NCI-H2029 treated with DMSO at 0.1 percent for 48 hours (cell line): ENCODE results near the gene MED27.

Experiments
- DNase-seq: peaks from one replicate; lab custom pipeline; 2025; lab: John Stamatoyannopoulos, UW

Gene MED27, protein sequence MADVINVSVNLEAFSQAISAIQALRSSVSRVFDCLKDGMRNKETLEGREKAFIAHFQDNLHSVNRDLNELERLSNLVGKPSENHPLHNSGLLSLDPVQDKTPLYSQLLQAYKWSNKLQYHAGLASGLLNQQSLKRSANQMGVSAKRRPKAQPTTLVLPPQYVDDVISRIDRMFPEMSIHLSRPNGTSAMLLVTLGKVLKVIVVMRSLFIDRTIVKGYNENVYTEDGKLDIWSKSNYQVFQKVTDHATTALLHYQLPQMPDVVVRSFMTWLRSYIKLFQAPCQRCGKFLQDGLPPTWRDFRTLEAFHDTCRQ

DNA sequence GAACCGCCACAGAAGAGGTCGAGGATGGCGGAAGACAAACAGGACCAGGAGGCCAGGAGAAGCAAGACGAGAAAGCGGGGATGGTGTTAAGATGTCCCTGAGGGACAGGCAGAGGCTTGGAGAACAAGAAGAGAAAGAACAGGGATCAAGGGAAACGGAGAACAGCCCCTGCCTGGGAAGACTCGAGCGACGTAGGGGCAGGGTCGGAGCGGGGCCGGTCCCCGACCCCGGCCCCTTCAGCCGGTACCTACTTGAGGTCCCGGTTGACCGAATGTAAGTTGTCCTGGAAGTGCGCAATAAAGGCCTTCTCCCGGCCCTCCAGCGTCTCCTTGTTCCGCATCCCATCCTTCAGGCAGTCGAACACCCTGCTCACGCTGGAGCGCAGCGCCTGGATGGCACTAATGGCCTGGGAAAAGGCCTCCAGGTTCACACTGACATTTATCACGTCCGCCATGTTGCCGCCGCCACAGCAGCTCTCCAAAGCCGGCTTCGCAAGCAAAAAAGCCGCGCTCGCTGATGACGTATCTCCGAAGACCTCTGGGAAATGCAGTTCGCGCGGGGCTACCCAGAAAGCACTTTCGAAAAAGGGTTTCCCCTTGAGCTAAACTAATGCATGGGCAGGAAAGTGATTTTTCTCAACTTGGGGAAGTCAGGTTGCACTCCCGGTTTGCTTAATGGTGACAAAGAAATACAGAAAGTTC is at the start of gene MED27:
Gene MED27, minus strand, starts transcription at position 477 of the 701 bp plus-strand sequence. Its CDS starts 23 bp downstream, at position 454.
- DNase-seq = peak; percentile 85

DNA sequence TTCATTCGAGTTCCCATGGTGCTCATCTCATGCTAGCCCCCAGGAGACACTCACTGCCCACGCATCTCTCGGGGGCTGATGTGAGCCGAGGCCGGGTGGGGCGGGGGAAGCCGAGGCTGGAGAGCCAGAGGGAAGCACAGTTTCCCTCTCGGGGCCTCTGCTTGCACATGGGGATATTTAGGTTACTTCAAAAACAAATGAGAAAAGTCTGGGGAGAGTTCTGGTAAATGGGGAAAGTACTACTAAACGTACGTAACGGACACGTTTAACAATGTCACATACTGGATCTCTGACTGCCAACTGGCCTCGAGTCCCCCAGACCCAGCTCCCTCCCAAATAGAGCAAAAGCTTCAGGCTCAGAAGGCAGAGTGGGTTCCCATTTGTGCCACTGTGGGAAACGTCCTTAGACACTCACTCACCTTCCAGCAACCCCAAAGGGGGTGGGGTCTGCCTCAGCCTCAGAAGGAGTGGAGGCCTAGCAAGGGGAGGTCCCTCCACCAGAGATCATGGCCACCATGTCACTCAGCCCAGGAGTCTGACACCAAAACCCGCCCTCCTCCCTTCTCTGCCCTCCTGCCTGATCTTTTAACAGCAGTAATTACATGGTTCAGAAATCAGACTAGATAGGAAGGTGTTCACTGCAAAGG is 48.3 kb upstream of the MED27 start:
- no peak for DNase-seq

DNA sequence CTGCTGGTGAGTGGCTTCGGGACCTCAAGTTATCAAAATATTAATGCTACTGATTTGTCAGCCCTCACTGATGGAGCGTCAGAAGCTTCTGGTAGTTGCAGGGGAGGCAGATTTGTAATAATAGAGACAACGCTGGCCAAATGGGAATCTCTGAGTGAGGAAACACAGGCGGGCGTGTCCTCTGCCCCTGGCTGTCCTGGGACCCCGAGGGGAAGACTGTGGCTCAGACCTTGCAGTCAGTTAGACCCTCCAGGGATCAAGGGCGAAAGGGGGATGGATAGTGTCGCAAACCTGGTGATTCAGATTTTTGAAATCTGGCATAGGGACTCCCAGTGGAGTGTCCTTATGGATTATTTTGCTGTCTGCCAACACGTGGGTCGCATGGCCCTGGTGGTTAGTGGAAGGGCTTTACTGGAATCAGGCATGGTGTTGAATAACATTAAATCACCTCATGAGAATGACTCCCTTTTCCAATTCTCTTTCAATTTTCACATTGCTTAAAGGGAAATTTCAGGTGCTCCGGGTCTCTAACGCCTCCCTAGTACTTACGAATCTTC is 47.1 kb upstream of the MED27 start:
- DNase-seq = no peak

DNA sequence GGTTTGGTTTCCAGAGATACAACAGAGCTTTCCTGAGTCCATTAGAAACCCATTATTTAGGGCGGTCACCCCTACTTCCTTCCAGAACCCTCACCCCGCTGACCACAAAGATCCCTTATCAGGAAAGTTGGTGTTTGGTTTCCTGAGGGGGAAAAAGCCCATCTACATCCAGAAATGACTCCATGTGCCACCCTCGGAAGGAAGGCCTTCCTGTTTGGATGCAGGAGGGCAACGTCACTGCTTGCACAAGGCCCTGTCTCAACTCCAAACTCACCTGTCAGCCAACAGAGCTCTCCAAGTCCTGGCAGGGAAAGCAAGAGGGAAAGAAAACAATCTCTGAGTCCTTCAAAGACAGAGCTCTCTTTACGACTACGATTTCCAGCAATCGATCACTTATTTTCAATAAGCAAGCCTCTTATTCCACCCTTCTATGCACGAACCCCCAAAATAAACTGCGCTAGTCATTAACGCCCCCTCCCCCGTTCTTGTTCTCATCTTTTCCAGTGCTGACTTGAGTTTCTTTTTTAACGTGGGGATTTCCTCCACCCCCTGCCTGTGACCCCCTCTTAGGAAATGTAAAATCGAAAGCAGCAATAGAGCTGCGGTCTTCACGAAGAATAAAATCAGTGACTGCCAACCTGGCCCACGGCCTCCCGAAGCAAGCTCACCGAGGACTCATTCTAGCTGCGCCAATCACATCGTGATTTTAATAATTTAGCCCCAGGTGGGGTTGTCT is 46.4 kb upstream of the MED27 start:
- peak; percentile 63 for DNase-seq

DNA sequence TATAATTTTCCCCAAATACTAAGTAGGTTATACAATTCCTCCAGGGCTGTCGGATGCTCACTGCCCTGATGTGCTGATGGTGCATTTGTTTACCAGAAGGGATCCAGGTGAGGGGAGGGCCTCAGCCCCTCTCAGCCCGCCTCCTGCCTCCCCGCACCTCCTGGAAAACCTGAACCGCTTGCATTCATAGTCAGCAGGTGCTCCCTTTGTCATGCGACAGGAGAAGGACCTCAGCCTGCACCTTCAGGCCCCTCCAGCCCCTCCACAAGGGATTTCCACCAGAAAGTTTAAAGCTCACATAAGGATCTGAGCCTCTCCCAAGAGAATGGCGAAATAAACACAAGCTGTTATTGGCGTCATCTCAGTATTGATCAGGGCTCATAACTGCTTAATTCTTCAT is 45.7 kb upstream of the MED27 start:
- DNase-seq = no peak

DNA sequence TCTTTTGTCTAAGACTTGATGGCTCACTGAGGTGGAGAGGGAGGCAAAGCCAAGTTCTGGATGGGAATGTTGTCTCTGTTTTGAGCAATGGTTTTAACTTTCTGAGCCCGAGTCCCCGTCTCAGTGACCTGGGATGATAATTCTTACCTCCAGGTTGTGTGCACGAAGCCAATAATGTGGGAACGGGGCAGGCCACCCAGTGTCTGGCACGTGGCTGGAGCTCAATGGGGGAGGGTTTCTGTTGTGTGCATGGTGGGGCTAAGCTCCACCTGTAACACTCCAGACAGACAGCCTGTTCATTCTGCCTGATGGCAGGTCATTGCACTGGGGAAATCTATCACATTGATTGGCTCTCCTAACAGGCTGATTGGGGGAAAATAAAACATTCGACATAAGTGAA is 45.1 kb upstream of the MED27 start:
- no peak for DNase-seq

DNA sequence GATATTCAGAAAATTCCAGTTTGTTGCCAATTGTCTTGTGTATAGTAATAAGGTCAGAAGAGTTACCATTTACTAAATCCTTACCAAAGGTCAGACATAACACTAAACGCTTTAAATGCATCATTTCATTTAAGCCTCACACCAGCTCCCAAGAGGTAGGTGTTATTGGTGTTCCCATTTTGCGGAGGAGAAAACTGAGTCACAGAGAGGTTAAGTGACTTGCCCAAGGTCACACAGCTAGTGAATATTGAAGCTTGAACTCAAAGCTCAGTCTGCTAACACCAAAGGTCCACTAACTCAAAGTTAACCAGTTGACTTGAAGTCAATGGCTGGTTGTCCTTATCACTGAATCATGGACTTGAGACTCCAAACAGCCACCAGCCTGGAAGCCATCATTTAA is 41.4 kb upstream of the MED27 start:
- no peak for DNase-seq

DNA sequence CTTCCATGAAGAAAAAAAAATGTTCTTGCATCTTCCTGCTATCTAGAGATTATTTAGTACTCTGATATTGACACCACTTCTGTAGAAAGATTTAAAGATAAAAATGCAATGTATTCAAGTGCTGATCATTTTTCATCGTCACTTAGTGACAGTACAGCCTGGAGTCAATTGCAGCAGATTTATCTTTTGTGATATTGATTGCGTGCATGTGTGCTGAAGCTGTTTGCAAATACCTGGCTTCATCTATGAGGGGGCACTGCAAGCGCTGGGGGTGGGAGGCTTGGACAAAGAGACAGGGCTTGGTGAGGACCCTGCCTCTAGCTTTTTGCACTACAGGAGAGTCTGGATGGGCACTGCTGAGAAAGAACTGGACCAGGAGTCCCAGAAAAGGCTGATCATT is 38.0 kb upstream of the MED27 start:
- no peak for DNase-seq

DNA sequence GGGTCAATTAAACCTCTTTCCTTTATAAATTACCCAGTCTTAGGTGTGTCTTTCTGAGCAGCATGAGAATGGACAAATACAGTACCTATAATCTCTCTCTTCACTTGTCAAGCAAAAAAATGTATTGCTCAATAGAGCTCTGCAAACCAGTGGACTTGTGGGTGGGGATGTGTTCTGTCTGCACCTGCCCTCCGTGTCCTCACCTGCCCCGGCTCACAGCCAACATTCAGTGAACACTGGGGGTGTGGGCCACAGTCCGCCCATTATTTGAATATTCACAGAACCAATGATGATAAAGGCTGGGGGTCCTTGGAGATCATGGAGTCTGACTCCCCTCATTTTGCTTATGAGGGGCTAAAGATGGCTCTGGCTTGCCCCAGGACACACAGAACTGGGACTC is 36.9 kb upstream of the MED27 start:
- DNase-seq = no peak

DNA sequence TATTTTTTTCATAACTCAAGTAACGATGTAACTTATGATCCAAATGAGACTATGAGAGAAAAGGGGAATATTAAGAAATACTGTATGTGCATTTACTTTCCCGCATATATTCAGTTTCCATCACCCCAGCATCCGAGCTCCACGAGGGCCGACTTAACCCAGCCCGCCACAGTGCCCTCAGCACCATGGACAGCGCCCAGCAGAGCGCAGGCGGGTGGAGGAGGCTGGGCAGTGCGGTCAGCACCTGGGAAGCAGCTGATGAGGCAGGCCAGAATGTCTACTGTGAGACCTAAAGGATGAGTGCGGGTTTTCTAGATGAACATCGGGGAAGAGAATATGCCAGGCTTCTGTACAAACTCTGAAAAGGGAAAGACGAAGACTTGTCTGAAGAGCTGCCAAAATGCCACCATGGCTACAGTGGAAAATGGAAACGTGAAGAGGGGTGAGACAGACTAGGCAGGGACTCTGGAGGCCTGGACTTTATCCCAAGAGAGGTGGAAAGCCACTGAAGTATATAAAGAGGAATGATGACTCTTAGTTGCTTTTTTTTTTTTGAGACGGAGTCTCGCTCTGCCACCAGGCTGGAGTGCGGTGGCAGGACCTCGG is 34.5 kb upstream of the MED27 start:
- DNase-seq = no peak

DNA sequence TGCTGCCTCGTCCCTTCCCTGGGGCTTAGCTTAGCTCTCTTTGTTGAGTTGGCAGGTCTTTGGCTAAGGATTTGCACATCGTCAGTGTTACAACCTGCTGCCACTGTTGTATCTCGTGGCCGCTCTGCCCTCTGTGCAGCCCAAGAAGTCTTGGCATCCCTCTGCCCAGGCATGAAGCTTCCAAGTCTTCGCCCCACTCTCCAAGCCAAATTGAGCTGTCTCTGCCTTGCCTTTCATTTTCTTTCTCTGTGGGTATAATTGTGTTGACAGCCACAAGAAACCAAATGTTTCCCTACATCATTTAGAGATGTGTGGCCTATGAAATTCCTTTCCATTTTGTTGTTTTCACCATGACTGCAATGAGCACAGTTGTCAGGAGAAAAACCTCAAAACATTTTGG is 29.6 kb upstream of the MED27 start:
- no peak for DNase-seq

DNA sequence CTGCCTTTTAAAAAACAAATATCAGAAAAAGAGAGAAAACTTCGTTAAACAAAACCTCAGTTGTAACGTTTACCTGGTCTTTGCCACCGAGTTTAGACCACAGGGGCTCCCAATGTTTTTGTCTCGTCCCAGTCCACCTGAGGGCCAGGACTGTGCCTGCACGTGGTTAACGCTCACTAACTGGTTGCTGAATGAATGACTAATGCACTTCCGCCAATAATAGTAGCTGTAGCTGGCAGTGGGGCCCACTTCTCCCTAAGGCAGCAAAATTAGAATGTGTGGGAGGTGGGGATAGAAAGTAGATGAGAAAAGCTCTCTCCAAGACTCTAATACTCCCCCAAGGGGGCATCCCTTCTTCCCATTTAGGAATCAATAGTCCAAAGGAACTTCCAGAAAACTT is 29.1 kb upstream of the MED27 start:
- DNase-seq = no peak

DNA sequence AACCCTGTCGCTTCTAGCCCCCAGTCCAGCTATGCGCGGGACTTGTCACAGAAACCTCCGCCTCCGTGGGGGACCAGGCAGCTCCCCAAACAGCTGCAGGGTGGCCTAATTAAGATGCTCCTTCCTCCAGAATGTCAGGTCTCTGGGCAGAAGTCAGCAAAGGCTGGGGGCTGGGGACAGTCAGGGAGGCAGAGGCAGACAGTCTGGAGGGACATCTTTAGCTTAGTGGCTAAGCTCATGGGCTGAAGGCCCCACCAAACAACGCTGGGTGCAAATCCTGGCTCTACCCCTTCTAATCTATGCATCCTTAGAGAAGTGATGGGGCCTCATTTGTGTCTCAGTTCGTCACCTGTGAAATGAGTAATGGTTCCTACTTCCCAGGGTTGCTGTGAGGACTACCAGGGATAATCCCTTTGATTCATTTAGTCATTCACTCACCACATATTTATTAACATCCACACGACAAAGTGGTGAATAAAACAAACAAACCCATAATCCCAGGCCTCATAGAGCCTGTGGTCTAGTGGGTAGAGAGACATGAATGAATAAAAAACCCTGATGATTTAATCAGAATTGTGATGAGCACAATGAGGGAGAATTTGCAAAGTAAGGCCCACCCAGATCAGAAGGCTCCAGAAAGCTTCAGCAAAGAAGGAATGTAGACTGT is 20.2 kb upstream of the MED27 start:
- DNase-seq = no peak

DNA sequence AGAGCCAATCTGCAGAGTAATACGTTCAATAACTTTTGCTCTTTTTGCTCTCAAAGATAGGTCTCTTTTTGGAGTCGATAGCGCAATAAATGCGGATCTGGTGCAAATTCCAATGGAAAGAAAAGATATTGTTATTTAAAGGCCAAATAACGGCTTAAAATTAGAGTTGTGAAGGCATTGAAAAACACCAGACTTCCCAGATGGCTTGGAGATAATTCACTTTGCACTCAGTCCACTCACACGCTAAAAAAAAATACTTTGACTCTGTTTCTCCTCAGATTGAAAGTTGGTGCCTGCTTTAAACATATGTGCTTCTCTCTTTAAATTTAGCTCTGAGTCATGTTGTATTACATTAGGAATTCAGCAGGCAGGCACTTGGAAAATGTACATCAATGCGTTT is 19.5 kb upstream of the MED27 start:
- no peak for DNase-seq

DNA sequence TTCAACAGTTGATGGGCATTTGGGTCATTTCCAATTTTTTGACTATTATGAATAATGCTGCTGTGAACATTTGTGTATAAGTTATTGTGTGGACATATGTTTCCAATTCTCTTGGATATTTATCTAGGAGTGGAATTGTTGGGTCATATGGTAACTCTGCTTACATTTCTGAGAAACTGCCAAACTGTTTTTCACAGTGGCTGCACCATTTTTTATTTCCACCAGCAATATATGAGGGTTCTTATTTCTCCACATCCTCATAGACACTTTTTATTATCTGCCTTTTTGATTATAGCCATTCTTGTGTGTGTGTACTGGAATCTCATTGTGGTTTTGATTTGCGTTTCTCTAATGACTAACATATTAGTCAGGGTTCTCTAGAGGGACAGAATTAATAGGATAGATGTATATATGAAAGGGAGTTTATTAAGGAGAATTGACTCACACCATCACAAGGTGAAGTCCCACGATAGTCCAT is 14.7 kb upstream of the MED27 start:
- DNase-seq = no peak

DNA sequence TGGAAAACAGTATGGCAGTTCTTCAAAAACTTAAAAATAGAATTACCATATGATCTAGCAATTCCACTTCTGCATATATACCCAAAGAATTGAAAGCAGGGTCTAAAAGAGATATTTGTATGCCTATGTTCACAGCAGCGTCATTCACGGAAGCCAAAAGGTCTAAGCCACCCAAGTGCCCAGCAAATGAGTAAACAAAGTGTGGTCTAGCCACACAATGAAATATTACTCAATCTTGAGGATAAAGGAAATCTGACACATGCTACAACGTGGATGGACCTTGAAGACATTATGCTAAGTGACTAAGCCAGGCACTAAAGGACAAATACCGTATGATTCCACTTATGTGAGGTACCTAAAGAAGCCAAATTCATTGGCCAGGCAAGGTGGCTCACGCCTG is 11.1 kb upstream of the MED27 start:
- no peak for DNase-seq

DNA sequence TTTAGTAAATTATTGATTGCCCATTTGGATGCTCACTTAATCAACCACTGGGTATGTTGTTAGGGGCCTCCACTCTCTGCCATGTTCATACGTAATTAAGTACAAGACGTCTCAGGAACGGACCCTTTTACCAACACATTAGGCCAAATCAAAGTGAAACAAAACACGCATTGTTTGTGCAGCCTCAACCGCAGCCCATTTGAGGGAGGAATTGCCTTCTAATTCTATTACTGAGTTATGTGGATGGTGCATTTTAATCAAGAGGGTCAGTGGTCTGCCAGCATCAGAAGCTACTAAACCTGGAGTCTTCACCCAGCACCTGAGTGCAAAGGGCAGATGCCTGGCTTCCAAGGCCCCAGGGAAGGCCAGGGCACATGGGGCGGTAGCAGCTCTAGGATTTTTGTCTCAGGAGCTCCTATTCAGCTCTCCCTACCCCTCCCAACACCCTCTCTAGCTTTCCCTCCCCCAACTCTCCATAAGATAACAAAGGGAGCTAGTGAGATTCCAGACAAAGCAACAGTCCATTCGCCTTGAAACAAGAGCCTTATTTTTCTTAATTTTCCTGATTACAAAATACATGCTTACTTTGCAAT is 7.9 kb upstream of the MED27 start:
- no peak for DNase-seq

DNA sequence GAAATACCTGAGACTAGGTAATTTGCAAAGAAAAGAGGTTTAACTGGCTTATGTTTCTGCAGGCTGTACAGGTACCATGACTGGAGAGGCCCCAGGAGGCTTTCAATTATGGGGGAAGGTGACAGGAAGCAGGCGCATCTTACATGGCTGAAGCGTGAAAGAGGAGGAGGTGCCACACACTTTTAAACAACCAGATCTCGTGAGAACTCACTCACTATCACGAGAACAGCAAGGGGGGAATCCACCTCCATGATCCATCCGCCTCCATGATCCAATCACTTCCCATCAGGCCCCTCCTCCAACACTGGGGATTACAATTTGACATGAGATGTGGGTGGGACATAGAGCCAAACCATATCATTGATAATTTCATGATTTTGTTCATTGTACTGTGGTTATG is 2.5 kb upstream of the MED27 start:
- DNase-seq = no peak

DNA sequence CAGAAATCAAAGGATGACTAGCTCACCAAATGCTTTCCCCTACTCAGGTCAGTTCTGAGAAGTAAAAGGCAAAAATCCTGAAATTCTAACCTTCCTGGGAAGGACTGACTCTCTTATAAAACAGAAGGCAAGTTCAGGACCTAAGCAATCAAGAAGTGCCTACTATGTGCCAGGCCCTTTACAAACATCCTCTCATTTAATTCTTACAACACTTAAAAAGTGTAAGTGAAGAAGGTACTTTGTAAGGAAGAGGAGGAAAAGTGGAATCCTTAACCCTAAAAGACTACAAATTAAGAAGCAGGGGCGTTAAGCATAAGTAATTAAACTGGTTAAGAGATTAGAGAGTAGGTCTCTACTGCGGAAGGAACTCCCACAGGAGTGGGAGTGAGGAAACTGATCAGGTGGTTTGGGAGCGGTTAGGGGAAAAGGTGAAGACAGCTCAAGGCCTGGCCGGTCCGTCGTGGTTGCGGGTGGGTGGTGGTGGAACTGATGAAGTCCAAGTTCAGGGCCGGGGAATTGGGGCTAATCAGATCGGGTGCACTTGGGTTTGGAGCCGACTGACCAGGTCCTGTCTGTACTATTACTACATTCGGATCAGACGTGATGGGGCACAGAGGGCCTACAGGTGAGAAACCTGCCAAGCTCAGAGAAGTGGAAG is 839 bp downstream of the MED27 start:
- DNase-seq = no peak
